Superior temporal gyrus (tissue), 1 donor: ENCODE results near the gene ZBTB12.
"Not testable (repeated sequence)": the region's sequence is repeated elsewhere in the genome, so short reads cannot be mapped to it uniquely, and the experiment has no call there.

Source experiments
- DNase-seq: peaks from one replicate; pipeline ENCODE4 v3.0.0-alpha.2; 2016; ENCODE audit errors: extremely low spot score

The ZBTB12 gene

GRCh38 chr6:31901953-31902643, at the start of gene ZBTB12:
Gene ZBTB12 (minus strand): TSS chr6:31902086. CDS start chr6:31901305, 781 bp downstream.
- DNase-seq: peak; percentile 97

GRCh38 chr6:31949926-31950548, 48.2 kb upstream of the ZBTB12 start:
- no peak for DNase-seq

GRCh38 chr6:31948753-31949413, 47.0 kb upstream of the ZBTB12 start:
- no peak for DNase-seq

GRCh38 chr6:31948306-31948705, 46.4 kb upstream of the ZBTB12 start:
- no peak for DNase-seq

- DNase-seq: no peak
Observed at GRCh38 chr6:31947864-31948263, 46.0 kb upstream of the ZBTB12 start.

GRCh38 chr6:31947070-31947675, 45.3 kb upstream of the ZBTB12 start:
- no peak for DNase-seq

- no peak for DNase-seq
Observed at GRCh38 chr6:31946370-31946885, 44.5 kb upstream of the ZBTB12 start.

- no peak for DNase-seq
Observed at GRCh38 chr6:31945507-31946369, 43.9 kb upstream of the ZBTB12 start, which contains the start of gene CFB. Gene CFB (plus strand): TSS chr6:31946095. CDS start chr6:31946222, 127 bp downstream.

GRCh38 chr6:31945154-31945506, 43.2 kb upstream of the ZBTB12 start:
- DNase-seq: no peak

GRCh38 chr6:31943742-31944141, 41.9 kb upstream of the ZBTB12 start:
- no peak for DNase-seq

- no peak for DNase-seq
Observed at GRCh38 chr6:31940256-31940664, 38.4 kb upstream of the ZBTB12 start.

GRCh38 chr6:31935823-31936222, 33.9 kb upstream of the ZBTB12 start:
- no peak for DNase-seq

GRCh38 chr6:31935021-31935420, 33.1 kb upstream of the ZBTB12 start:
- no peak for DNase-seq

GRCh38 chr6:31933537-31933936, 31.7 kb upstream of the ZBTB12 start:
- DNase-seq: no peak

GRCh38 chr6:31932137-31932536, 30.3 kb upstream of the ZBTB12 start:
- not testable (repeated sequence) for DNase-seq

GRCh38 chr6:31930962-31931361, 29.1 kb upstream of the ZBTB12 start:
- no peak for DNase-seq

- DNase-seq: no peak
Observed at GRCh38 chr6:31928672-31928939, 26.7 kb upstream of the ZBTB12 start.

- DNase-seq: no peak
Observed at GRCh38 chr6:31927863-31928671, 26.2 kb upstream of the ZBTB12 start.

GRCh38 chr6:31927242-31927862, 25.5 kb upstream of the ZBTB12 start, which contains the start of gene C2:
Gene C2 (plus strand): TSS chr6:31927717. CDS start chr6:31927753, 36 bp downstream.
- DNase-seq: no peak

- no peak for DNase-seq
Observed at GRCh38 chr6:31922942-31923341, 21.1 kb upstream of the ZBTB12 start.
